KMS-11 (cell line): ENCODE results near the gene ZBTB7C.

Source experiments
- H2AFZ ChIP-seq: fragments of 200-600 bp; sonication (generic); 2 replicates; pipeline ENCODE4 v1.6.1; 2016; ENCODE audit warnings: antibody characterized with exemption, mixed run types, low read depth
- H3K27ac ChIP-seq: fragments of 200-600 bp; sonication (generic); 2 replicates; pipeline ENCODE4 v1.6.1; 2016; ENCODE audit warnings: mild to moderate bottlenecking, mixed run types
- H3K27me3 ChIP-seq: fragments of 200-600 bp; sonication (generic); 2 replicates; pipeline ENCODE4 v1.6.1; 2017; ENCODE audit warnings: mild to moderate bottlenecking, low read depth, mixed run types, moderate library complexity; ENCODE audit not compliant: insufficient read depth
- H3K36me3 ChIP-seq: fragments of 200-600 bp; sonication (generic); 2 replicates; pipeline ENCODE4 v1.6.1; 2017; ENCODE audit warnings: mild to moderate bottlenecking, mixed run types; ENCODE audit not compliant: insufficient read depth
- H3K4me1 ChIP-seq: fragments of 200-600 bp; sonication (generic); 2 replicates; pipeline ENCODE4 v1.6.1; 2016; ENCODE audit warnings: mild to moderate bottlenecking, low read depth, mixed run types; ENCODE audit not compliant: poor library complexity, severe bottlenecking
- H3K4me2 ChIP-seq: fragments of 200-600 bp; sonication (generic); 2 replicates; pipeline ENCODE4 v1.7.0; 2016; ENCODE audit warnings: mild to moderate bottlenecking, mixed run types
- H3K4me3 ChIP-seq: fragments of 200-600 bp; sonication (generic); IDR thresholded peaks from 2 replicates; pipeline ENCODE4 v1.6.1; 2017; ENCODE audit warnings: low read depth, low read length, mixed read lengths; ENCODE audit not compliant: insufficient read depth
- H3K79me2 ChIP-seq: fragments of 200-600 bp; sonication (generic); 2 replicates; pipeline ENCODE4 v1.6.1; 2016; ENCODE audit warnings: low read depth, mixed run types; ENCODE audit not compliant: insufficient read depth
- H3K9ac ChIP-seq: fragments of 200-600 bp; sonication (generic); 2 replicates; pipeline ENCODE4 v1.6.1; 2016; ENCODE audit warnings: mild to moderate bottlenecking, mixed run types
- H4K20me1 ChIP-seq: fragments of 200-600 bp; sonication (generic); 2 replicates; pipeline ENCODE4 v1.6.1; 2016; ENCODE audit warnings: mild to moderate bottlenecking, mixed run types; ENCODE audit not compliant: insufficient read depth
- TF ChIP-seq, protein P1 (sequence below): fragments of 200-600 bp; sonication (generic); conservative IDR thresholded peaks from 2 replicates; pipeline ENCODE4 v1.6.1; 2017; ENCODE audit warnings: low read depth, mild to moderate bottlenecking, antibody characterized with exemption, low read length, moderate library complexity, mixed read lengths

ZBTB7C gene

DNA sequence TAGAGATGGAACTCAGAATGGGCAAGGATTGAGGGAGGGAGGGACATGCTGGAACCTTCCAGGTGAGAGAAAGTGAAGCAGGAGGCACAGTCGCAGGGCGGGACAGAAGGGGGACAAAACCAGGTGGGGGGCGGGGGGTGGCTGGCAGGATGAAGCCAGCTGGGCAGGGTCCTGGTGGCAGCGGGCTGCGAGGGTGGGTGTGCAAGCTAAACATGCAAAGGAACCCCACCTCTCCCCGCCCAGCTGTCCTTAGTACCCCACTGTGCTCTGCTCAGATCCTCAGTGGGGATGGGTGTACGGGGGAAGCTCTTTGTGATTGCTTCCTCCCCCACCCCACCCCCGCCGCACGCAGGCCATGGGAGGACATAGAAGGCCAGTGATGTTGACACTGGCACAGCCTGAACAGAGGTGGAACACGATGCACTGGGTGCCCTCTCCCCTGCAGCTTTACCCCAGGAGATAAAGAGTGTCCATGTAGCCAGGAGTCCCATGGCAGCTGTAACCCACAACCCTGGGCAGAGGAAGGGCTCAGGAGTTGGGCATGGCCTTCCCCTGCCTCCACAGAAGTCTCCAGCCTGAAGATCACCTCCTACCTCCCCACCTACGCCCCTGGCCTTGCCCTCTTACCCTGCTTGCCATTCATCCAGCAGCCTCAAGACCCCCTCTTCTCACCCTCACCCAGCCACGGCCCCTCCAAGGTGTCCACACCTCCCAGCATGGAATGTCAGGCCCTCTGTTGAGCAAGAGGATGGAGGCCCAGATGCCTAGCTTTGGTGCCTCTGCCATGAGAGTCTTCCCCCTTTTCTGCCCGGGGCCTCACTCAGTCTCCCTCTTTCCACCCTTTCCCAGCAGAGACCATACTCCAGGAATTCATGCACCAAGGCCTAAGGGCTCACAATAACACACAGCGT, 206.6 kb downstream of the ZBTB7C start:
- no peaks in the 10 kb centered on the region for H3K27me3 ChIP-seq
- H4K20me1 ChIP-seq, result no peaks in the 10 kb centered on the region
- no peaks in the 10 kb centered on the region for H3K4me1 ChIP-seq
- no peak overlapping the region for H3K9ac ChIP-seq
- TF ChIP-seq, protein P1, sequence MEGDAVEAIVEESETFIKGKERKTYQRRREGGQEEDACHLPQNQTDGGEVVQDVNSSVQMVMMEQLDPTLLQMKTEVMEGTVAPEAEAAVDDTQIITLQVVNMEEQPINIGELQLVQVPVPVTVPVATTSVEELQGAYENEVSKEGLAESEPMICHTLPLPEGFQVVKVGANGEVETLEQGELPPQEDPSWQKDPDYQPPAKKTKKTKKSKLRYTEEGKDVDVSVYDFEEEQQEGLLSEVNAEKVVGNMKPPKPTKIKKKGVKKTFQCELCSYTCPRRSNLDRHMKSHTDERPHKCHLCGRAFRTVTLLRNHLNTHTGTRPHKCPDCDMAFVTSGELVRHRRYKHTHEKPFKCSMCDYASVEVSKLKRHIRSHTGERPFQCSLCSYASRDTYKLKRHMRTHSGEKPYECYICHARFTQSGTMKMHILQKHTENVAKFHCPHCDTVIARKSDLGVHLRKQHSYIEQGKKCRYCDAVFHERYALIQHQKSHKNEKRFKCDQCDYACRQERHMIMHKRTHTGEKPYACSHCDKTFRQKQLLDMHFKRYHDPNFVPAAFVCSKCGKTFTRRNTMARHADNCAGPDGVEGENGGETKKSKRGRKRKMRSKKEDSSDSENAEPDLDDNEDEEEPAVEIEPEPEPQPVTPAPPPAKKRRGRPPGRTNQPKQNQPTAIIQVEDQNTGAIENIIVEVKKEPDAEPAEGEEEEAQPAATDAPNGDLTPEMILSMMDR, result no peak
- no peak overlapping the region for H3K27ac ChIP-seq
- no peaks in the 10 kb centered on the region for H3K79me2 ChIP-seq
- no peak overlapping the region for H3K4me2 ChIP-seq
- H2AFZ ChIP-seq, result no peak overlapping the region
- H3K36me3 ChIP-seq, result no peaks in the 10 kb centered on the region
- no peak overlapping the region for H3K4me3 ChIP-seq

DNA sequence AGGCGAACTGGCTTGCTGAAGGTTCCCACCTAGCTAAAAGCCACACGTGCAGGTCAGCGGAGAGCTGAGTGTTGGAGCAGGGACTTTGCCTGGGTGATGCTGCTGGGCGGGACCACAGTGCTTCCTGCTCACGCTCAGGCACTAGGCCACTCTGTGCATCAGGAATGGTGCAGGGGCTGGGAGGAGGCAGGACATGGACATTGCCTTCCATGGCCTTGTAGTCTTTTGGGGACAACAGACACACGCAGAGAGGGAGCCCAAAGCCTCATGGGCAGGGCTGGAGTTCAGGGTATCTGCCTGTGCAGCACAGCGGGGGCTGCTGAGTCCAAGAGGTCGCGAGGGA, 207.2 kb downstream of the ZBTB7C start:
- Histone ChIP-seq H4K20me1 (no peaks in the 10 kb centered on the region), H3K4me2 (no peak overlapping the region), H3K4me3 (no peak overlapping the region), H3K36me3 (no peaks in the 10 kb centered on the region), H3K27ac (no peak overlapping the region), H2AFZ (no peak overlapping the region), H3K27me3 (no peaks in the 10 kb centered on the region), H3K4me1 (no peaks in the 10 kb centered on the region), H3K9ac (no peak overlapping the region), H3K79me2 (no peaks in the 10 kb centered on the region)
- TF ChIP-seq, protein P1, result no peak

DNA sequence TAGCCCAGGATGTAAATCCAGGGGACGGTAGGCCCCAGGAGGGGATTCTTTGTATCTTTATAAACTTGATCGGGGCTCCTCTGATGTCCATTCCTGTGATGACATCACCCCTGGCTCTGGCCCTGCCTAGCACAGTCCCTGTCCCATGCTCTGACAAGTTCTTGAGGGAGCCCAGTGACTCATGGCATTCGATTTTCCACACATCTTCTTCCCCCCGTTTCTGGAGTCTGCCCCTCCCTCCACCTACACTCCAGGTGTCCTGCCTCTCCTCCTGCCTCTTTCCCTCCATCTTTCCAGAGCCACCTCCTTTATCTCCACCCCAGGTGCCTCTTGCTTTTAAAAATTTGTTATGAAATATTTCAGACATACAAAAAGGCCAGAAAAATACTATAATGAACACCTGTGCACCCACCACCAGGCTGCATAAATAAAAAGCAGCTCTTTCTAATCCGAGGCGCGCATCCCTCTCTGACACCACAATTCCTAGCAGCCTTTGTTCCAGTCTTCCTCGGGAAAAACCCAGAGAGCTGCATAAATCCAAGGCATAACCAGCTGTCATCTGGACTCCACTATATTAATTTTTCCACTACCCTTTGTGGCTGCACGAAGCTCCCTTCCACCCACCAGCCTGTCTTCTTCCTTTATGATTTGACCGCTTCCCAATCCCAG, 207.7 kb downstream of the ZBTB7C start:
- Histone ChIP-seq H3K9ac (no peak overlapping the region), H4K20me1 (no peaks in the 10 kb centered on the region), H3K27ac (no peak overlapping the region), H3K36me3 (no peaks in the 10 kb centered on the region), H2AFZ (no peak overlapping the region), H3K27me3 (no peaks in the 10 kb centered on the region), H3K4me3 (no peak overlapping the region), H3K4me2 (no peak overlapping the region), H3K79me2 (no peaks in the 10 kb centered on the region), H3K4me1 (no peaks in the 10 kb centered on the region)
- TF ChIP-seq, protein P1, result no peak

DNA sequence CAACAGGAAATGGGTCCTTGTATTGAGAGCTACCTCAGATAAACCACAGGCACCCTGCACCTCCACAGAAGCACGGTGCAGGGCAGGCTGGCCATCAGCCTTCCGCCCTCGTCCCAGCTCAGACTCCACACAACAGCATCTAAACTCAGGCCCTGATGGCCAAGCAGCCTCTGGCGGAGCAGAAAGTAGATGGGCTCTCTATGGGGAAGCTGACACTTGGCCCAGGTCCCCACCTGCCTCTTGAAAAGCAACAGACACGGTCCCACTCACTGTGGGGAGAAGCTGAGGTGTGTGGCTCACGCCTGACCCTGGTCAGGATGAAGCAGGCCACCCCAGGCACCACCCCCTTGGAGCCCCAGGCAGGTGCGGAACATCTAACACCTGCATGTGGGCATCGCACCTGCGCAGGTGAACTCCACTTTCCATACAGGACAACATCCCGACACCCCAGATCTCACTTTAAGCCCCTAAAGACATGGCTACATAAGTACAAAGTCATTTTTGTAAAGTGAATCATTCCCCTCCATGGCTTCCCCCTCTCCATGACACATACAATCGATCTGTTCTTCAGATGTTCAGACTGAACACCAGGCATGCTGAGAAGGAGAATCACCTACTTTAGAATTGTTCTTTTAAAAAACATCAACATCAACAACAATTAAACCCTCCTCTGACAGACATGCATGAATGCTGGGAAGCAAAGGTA, 208.4 kb downstream of the ZBTB7C start:
- TF ChIP-seq, protein P1, result no peak
- H3K9ac ChIP-seq, result no peak overlapping the region
- no peaks in the 10 kb centered on the region for H3K4me1 ChIP-seq
- no peak overlapping the region for H3K4me2 ChIP-seq
- H3K79me2 ChIP-seq, result no peaks in the 10 kb centered on the region
- no peak overlapping the region for H3K27ac ChIP-seq
- no peaks in the 10 kb centered on the region for H3K36me3 ChIP-seq
- no peak overlapping the region for H2AFZ ChIP-seq
- no peaks in the 10 kb centered on the region for H4K20me1 ChIP-seq
- H3K4me3 ChIP-seq, result no peak overlapping the region
- H3K27me3 ChIP-seq, result no peaks in the 10 kb centered on the region
